Activated CD4-positive, alpha-beta T cell treated with anti-CD3 and anti-CD28 coated beads, Interleukin-10, Interleukin-2, amounts not matched to agents 100 ng/mL and 50 ng/mL, durations not matched to agents 16 hours and 8 hours (primary cell): ENCODE data around the gene IL23A.

ENCODE experiments used
- DNase-seq: peaks from one replicate; pipeline ENCODE4 v3.0.0-alpha.2; 2020

IL23A gene

DNA sequence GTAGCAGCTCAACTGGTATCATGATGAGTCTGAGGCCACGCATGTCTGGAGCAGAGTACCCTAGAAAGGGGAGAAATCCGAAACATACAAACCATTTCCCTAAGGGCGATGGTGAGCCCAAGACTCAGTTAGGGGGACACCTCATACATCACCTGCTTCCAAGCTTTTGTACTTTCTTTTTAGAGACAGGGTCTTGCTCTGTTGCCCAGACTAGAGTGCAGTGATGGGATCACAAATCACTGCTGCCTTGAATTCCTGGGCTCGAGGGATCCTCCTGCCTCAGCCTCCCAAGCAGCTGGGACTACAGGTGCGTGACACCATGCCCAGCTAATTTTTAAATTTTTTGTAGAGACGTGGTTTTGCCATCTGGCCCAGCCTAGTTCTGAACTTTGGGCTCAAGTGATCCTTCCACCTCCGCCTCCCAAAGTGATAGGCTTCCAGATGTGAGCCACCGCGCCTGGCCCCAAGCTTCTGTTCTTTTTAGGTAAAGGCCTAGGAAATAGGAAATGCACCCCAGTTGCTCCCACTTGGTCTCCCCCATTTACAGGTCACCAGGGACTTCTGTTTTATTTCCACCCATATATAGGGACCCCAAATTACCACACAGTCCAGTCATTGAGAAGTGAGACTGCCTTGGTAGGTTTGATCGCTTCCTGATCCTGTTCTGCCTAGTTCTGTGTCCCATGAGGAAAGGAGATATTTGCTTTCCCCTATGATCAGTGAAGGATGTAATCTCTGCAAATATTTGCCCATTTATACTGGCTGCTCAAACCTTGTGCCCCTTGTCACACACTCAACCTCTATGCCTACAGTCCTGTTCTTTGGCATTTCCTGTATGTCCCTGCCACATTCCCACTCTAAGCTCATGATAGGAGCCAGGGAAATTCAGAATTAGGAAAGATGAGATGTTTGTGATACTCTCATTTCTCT is 23.7 kb downstream of the IL23A start, which contains the start of gene APOF:
Gene APOF, minus strand, starts transcription at position 728 of the 930 bp plus-strand sequence. Its CDS starts 112 bp downstream, at position 616.
- no peak for DNase-seq

DNA sequence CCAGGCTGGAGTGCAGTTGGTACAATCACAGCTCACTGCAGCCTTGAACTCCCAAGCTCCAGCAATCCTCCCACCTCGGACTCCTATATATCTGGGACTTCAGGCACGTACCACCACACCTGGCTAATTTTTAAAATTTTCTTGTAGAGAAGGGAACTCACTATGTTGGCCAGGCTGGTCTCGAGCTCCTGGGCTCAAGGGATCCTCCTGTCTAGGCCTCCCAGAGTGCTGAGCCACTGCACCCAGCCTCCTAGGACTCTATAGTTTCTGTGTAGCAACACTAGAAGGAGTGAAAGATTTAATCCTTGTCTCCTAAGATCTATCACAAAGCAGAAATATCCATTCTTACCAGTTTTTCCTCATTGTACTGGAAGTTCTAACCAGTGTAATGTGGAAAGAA is 28.3 kb downstream of the IL23A start:
- no peak for DNase-seq

DNA sequence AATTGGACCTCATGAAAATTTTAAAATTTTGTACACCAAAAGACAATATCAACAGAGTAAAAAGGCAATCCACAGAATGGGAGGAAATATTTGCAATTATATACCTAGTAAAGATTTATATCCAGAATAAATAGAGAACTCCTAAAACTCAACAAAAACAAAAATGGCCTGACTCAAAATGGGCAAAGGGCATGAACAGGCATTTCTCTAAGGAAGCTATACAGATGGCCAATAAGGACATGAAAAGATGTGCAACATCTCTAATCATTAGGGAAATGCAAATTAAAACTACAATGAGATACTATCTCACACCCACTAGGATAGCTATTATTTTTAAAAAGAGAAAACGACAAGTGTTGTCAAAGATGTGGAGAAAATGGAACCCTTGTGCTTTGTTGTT is 34.8 kb downstream of the IL23A start:
- DNase-seq = no peak

DNA sequence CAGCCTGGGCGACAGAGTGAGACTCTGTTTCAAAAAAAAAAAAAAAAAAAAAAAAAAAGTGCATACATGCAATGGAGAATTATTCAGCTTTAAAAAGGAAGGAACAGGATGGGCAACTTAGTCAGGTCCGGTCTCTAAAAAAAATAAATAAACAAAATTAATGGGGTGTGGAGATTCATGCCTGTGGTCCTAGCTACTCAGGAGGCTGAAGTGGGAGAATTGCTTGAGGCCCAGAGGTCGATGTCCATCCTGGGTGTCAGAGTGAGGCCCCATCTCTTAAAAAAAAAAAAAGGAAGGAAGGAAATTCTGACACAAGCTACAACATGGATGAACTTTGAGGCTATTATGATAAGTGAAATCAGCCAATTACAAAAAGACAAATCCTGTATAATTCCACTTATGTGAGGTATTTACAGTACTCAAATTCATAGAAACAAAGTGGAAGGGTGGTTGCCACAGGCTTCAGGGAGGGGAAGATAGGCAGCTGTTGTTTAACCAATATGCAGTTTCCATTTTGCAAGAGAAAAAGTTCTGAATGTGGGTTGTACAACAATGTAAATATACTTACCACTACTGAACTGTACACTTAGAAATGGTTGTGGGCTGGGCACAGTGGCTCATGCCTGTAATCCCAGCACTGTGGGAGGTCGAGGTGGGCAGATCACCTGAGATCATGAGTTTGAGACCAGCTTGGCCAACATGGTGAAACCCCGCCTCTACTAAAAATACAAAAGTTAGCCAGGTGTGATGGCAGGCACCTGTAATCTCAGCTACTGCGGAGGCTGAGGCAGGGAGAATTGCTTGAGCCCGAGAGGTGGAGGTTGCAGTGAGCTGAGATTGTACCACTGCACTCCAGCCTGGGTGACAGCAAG is 36.3 kb downstream of the IL23A start:
- DNase-seq = no peak

DNA sequence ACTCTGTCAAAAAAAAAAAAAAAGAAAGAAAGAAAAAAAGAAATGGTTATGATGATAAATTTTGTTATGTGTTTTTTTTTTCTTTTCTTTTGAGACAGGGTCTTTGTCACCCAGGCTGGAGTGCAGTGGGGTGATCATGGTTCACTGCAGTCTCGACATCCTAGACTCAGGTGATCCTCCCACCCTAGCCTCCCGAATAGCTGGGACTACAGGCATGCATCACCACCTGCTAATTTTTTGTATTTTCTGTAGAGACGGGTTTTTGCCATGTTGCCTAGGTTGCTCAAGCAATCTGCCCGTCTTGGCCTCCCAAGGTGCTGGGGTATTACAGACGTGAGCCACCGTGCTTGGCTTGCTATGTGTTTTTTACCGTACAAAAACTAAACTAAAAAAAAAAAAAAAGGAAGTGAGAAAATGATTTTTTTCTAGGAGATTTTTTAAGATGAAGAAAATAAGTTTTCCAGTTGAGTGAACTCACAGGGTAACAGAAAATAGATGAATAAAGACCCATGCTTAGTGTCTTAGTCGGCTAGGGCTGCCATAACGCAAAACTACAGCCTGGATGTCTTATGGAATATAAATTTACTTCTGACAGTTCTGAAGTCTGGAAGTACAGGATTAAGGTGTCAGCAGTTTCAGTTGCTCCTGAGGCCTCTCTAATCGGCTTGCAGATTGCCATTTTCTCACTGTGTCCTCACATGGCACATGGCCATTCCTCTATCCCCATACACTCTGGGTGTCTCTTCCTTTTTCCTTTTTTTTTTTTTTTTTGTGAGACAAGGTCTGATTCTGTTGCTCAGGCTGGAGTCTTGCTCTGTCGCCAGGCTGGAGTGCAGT is 37.1 kb downstream of the IL23A start:
- DNase-seq = no peak

DNA sequence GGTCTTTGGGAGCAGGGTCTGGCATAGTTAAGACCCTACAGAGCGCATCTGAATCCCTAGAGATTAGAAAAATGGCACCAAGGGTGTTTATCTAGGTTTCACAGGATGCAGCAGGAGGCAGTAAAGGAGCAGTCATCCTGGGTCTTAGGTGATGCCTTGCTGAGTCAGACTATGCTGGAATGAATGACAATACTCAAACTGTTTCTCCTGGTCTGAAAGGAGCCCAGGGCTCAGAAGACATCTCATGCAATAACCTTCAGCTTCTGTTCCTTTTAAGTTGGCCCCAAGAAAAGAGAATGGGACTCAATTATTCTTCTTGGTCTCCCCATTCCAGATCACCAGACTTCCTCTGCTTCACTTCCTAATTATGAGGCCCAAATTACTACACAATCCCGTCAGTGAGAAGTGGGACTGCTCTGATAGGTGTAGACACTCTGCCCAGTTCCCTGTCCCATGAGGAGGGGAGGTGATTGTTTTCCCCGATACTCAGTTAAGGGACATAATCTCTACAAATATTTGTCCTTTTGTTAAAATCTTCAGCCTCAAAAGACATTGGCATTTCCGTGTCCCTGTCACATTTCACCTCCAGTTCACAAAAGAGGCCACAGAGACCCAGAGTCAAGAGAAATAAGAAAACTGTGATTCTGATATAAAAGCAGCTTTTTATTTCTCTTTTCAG is 38.8 kb downstream of the IL23A start:
- DNase-seq = peak; percentile 25

DNA sequence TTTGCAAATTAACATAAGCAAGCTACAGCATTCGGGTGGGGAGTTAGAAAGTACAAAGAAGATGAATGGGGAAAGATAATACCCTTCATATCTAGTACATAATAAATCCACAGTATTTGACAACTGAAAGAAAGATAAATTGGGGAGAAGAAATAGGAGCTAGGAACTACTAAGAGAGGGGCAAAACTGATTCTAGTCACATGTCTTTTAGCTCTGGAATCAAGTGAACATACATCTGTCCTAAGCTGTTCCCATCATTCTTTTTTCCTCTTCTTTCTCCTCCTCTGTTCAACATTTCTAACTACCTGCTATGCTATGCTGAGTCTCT is 39.3 kb downstream of the IL23A start:
- no peak for DNase-seq

DNA sequence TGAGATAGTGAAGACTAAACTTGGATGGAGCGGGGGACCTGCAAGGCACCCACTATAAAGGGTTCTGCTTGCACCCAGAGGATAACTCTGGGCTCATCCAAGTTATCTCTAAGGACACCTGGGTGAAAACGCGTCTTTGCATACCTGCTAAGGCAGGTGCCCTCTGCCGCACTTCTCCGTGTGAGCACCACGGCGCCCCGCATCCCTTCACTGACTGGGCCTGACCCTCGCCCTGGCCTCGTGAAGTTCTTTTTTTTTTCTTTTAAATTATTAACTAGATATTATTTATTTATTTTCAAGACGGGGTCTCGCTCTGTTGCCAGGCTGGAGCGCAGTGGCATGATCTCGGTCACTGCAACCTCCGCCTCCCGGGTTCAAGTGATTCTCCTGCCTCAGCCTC is 43.9 kb downstream of the IL23A start:
- no peak for DNase-seq

DNA sequence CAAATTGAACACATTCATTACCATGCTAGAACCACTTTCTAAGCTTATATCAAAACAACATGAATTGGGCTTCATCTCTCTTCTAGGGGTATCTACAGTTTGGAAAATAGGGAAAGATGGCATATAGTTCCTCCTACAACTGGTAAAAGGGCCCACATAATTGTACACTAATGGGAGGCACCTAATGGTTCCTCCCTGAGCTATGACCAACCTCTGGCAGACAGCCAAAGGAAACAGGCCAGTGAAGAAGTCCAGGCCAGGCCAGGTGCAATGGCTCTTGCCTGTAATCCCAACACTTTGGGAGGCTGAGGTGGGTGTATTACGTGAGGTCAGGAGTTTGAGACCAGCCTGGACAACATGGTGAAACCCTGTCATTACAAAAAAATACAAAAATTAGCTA is 47.2 kb downstream of the IL23A start:
- DNase-seq = no peak

DNA sequence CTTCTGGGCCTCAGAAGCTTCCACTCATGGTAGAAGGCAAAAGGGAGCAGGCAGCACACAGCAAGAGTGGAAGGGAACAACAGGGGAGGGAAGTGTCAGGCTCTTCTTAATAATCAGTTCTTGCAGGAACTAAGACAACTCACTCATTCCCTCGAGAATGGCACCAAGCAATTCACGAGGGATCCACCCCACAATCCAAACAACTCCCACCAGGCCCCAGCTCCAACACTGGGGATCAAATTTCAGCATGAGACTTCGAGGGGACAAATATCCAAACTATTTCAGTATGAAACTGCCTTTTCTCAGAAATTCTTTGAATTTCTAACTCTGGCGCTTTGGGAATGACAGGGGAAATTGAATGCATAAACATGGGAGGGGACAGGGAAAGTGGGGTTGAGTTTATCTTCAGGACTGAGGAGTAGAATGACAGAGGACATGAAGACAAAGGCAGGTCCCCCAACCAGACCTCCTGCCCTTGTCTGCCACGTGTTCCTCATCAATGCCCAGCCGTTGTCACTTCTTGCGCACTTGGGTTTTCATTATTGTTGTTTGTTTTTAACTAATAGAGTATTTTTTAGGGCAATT is 48.6 kb downstream of the IL23A start:
- DNase-seq = no peak

DNA sequence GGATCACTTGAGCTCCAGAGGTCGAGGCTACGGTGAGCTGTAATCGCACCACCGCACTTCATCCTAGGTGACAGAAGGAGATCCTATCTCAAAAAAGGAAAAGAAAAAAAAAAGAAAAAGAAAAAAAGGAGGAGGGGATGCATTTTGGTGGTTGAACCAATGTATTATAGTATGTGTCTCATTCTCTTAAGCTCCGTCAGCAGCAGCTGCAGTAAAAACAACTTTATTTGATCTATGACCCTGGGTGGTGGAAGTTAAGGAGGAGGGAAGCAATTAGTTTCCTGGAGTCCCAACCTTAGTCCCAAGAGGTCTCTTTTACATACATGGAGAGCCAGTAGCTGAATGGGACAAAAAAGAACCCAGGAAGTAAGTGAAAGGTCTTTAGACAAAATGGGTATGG is 50.7 kb downstream of the IL23A start:
- DNase-seq = no peak
